Astrocyte of the cerebellum (primary cell): Measurements from ENCODE around the gene CAPN12.

Experiments
- DNase-seq: peaks from one replicate; pipeline ENCODE4 v3.0.0-alpha.2; 2011; ENCODE audit warnings: low read depth
- H3K4me3 ChIP-seq: 2 replicates; pipeline ENCODE4 v1.5.1; 2011; ENCODE audit warnings: mild to moderate bottlenecking, low read depth, low read length, moderate library complexity
- in situ Hi-C: cut with HindIII; loops from 2 replicates; pipeline ENCODE4 v1.10.0; 2017; ENCODE audit warnings: low sequenced_read_pairs
- TF ChIP-seq, protein P1 (sequence below): IDR thresholded peaks from 2 replicates; pipeline ENCODE4 v1.5.1; 2012; ENCODE audit warnings: low read length, low read depth, moderate library complexity, mild to moderate bottlenecking; ENCODE audit errors: missing control alignments

CAPN12 gene

DNA sequence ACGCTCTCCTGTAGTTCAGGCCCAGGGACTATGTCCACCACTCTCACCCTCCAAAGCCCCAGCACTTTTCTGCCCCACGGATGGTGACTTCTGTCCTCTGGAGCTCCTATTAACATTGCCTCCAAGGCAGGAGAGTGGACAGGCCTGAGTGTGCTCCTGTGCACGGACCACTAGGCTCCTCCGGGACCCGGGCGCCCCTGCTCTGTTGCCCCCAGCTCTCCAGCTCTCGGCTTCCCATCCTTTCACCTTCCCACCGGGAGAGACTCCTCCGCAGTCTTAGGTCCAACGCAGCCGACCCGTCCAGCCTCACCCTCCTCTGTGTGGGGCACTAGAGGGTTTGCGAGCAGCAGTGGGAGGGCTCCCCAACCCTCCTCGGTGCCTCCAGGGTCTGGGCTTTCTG, 30.4 kb downstream of the CAPN12 start:
- TF ChIP-seq, protein P1, sequence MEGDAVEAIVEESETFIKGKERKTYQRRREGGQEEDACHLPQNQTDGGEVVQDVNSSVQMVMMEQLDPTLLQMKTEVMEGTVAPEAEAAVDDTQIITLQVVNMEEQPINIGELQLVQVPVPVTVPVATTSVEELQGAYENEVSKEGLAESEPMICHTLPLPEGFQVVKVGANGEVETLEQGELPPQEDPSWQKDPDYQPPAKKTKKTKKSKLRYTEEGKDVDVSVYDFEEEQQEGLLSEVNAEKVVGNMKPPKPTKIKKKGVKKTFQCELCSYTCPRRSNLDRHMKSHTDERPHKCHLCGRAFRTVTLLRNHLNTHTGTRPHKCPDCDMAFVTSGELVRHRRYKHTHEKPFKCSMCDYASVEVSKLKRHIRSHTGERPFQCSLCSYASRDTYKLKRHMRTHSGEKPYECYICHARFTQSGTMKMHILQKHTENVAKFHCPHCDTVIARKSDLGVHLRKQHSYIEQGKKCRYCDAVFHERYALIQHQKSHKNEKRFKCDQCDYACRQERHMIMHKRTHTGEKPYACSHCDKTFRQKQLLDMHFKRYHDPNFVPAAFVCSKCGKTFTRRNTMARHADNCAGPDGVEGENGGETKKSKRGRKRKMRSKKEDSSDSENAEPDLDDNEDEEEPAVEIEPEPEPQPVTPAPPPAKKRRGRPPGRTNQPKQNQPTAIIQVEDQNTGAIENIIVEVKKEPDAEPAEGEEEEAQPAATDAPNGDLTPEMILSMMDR, result no peak
- H3K4me3 ChIP-seq, result no peak overlapping the region
- DNase-seq, result no peak
- in situ Hi-C loops, result no loop called here

- no peak overlapping the region for H3K4me3 ChIP-seq
- TF ChIP-seq, protein P1, result no peak
- DNase-seq, result no peak
- in situ Hi-C loops, result no loop called here
Observed at GRCh38 chr19:38713227-38713649, 31.0 kb downstream of the CAPN12 start.

DNA sequence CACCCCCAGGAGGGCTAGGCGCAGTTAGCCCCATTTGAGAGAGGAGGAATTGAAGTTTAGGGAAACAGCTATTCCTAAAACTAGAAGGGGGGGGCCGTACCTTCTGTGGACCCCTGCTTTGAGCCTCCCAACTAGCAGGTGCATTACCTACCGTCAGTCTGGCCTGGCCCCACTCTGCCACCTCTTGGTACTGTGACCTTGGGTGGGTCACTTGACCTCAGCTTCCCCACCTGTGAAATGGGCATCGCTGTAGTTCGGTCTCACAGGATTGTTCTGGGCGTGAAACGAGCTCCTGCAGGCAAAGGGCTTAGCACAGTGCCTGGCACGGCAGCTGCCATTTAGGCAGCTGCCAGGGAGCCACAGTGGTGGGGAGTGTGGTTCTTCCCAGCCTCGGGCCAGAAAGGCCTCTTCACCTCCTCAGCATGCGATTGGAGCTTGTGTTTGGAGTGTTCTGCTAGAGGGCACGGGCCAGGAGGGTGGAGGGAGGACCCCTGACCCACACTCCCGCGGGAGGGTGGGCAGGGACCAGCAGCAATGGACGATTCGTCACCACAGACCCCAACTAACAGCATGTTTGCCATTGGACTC, 32.0 kb downstream of the CAPN12 start:
- TF ChIP-seq, protein P1, result no peak

GRCh38 chr19:38711726-38712153, 32.5 kb downstream of the CAPN12 start:
- TF ChIP-seq, protein P1, result no peak
- peak; percentile 91 for DNase-seq
- no peak overlapping the region for H3K4me3 ChIP-seq
- in situ Hi-C loops, result no loop called here

More for the DNA sequence above, 32.0 kb downstream of the CAPN12 start:
- no peak for DNase-seq
- in situ Hi-C loops, result no loop called here
- H3K4me3 ChIP-seq, result no peak overlapping the region

DNA sequence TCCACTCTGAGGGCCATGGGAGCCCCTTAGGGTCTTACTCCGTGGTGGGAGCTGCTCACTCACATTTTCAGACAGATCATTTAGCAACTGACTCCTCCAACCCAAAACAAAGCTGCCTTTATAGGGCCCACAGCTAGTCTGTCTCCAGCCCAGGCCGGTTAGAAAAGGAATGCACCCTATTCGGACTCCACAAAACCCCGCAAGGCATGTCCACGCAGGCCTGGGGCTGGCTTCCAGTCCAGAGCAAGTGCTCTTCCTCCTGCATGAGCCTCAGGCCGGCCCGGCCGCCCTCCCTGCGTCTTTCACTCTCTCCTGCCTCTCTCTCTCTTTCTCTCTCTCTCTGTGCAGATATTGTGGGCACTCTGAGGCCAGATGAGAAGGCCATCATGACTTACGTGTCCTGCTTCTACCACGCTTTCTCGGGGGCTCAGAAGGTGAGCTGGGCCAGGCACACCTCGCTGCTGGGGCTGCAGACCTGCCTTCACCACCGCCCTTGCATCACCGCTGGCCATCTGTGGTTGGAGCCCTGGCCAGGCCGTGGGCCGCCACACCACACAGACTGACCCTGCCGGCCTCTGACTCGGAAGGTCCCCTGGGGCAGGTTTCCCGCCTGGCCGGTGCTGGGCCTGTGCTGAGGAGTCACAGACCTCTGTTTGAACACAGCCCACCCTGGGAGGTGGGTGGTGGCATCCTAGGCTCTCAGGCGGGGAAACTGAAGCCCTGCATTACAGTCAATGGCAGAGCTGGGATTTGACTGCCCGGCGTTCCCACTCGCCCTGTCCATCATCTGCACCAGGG, 33.1 kb downstream of the CAPN12 start:
- in situ Hi-C loops, result no loop called here
- no peak for DNase-seq
- no peak overlapping the region for H3K4me3 ChIP-seq
- TF ChIP-seq, protein P1, result no peak

DNA sequence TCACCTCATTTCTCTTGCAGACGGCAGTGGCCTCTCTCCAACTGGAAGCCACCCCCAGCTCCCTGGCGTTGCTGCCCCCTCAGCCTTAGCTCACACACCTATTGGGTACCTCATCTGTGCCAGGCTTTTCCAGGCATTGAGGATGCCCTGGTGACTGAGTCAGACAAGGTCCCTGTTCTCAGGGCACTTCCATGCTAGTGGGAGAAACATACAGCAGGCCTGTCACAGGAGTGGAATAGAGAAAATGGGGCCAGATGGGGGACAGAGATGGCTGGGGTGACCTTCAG, 33.9 kb downstream of the CAPN12 start:
- DNase-seq, result no peak
- in situ Hi-C loops, result no loop called here
- TF ChIP-seq, protein P1, result no peak
- no peak overlapping the region for H3K4me3 ChIP-seq
